Fibroblast of villous mesenchyme (primary cell): Measurements from ENCODE around the gene SIRT7. TPM values are rescaled to one million over a fixed set of nuclear protein-coding genes. Genes with fewer than 3 reads are reported as not detected.

ENCODE experiments used
- DNase-seq: peaks from one replicate; pipeline ENCODE4 v3.0.0-alpha.2; 2010; ENCODE audit warnings: low read depth
- H3K4me3 ChIP-seq: 2 replicates; pipeline ENCODE4 v1.5.1; 2011; ENCODE audit warnings: low read depth, mild to moderate bottlenecking, low read length
- CTCF ChIP-seq: IDR thresholded peaks from 2 replicates; pipeline ENCODE4 v1.5.1; 2012; ENCODE audit warnings: low read depth, mild to moderate bottlenecking, low read length; ENCODE audit not compliant: insufficient read depth
- total RNA-seq: library from RNA; depleted of rRNA; stranded (reverse); fragments of >200 nt; gene quantifications from 2 replicates; pipeline ENCODE4 v1.2.3, GENCODE V29; 2012

The SIRT7 gene
- total RNA-seq, 1 donor: 14.7 TPM

- no peak for TF ChIP-seq CTCF
- no peak overlapping the region for H3K4me3 ChIP-seq
- peak; percentile 76 for DNase-seq
Observed at GRCh38 chr17:81898029-81898866, 19.7 kb downstream of the SIRT7 start.

- DNase-seq: no peak
Observed at GRCh38 chr17:81895400-81895799, 22.6 kb downstream of the SIRT7 start.

GRCh38 chr17:81891303-81891552 is 26.7 kb downstream of the SIRT7 start:
- TF ChIP-seq CTCF: no peak
- DNase-seq: no peak
- peak overlapping the region; percentile 84 for H3K4me3 ChIP-seq

More at GRCh38 chr17:81895400-81895799, 22.6 kb downstream of the SIRT7 start:
- H3K4me3 ChIP-seq: no peak overlapping the region
- TF ChIP-seq CTCF: no peak

GRCh38 chr17:81890447-81891302 is 27.3 kb downstream of the SIRT7 start:
- DNase-seq: peak; percentile 19
- H3K4me3 ChIP-seq: peak overlapping the region; percentile 84
- peak; percentile 12 for TF ChIP-seq CTCF

GRCh38 chr17:81889602-81890001 is 28.4 kb downstream of the SIRT7 start:
- TF ChIP-seq CTCF: no peak
- H3K4me3 ChIP-seq: peak overlapping the region; percentile 9
- DNase-seq: no peak

- H3K4me3 ChIP-seq: no peak overlapping the region
- no peak for TF ChIP-seq CTCF
- no peak for DNase-seq
Observed at GRCh38 chr17:81888988-81889595, 28.9 kb downstream of the SIRT7 start.
